Astrocyte (in vitro differentiated cells and primary cell): ENCODE results near the gene ANO7. TPM values are rescaled to one million over a fixed set of nuclear protein-coding genes. Genes with fewer than 3 reads are reported as not detected.

Experiments
- DNase-seq: peaks from one replicate; pipeline ENCODE4 v3.0.0-alpha.2; 2010; ENCODE audit warnings: low read depth
- FAIRE-seq: peaks from 2 replicates; lab custom pipeline; 2011; peaks lifted over from hg19 to GRCh38; lab: Jason Lieb, UNC
- H2AFZ ChIP-seq: 2 replicates; pipeline ENCODE4 v1.6.0; 2012; ENCODE audit warnings: low read depth, low read length, inconsistent platforms
- H3K27ac ChIP-seq: 2 replicates; pipeline ENCODE4 v1.5.1; 2011; ENCODE audit warnings: low read depth, low read length, inconsistent platforms
- H3K27me3 ChIP-seq: 2 replicates; pipeline ENCODE4 v1.6.0; 2011; ENCODE audit warnings: low read length, inconsistent platforms; ENCODE audit not compliant: insufficient read depth
- H3K36me3 ChIP-seq: 2 replicates; pipeline ENCODE4 v1.5.1; 2011; ENCODE audit warnings: low read length, inconsistent platforms; ENCODE audit not compliant: insufficient read depth
- H3K4me1 ChIP-seq: 2 replicates; pipeline ENCODE4 v1.5.1; 2011; ENCODE audit warnings: low read length, inconsistent platforms; ENCODE audit not compliant: insufficient read depth
- H3K4me2 ChIP-seq: 2 replicates; pipeline ENCODE4 v1.6.0; 2012; ENCODE audit warnings: low read length, inconsistent platforms
- H3K4me3 ChIP-seq: 2 replicates; pipeline ENCODE4 v1.5.1; 2011; ENCODE audit warnings: low read depth, mild to moderate bottlenecking, low read length, inconsistent platforms; ENCODE audit not compliant: insufficient read depth
- H3K79me2 ChIP-seq: 2 replicates; pipeline ENCODE4 v1.6.0; 2012; ENCODE audit warnings: mild to moderate bottlenecking, low read length, inconsistent platforms; ENCODE audit not compliant: insufficient read depth
- H3K9ac ChIP-seq: 2 replicates; pipeline ENCODE4 v1.6.0; 2012; ENCODE audit warnings: mild to moderate bottlenecking, low read length, inconsistent platforms
- H3K9me3 ChIP-seq: 2 replicates; pipeline ENCODE4 v1.5.1; 2012; ENCODE audit warnings: low read depth, mild to moderate bottlenecking, low read length, inconsistent platforms; ENCODE audit not compliant: insufficient read depth
- H4K20me1 ChIP-seq: 2 replicates; pipeline ENCODE4 v1.6.0; 2012; ENCODE audit warnings: low read length, inconsistent platforms; ENCODE audit not compliant: insufficient read depth
- H3K27ac Mint-ChIP-seq: one replicate; pipeline ENCODE4 v1.8.0; 2021; ENCODE audit warnings: mild to moderate bottlenecking, mixed read lengths; ENCODE audit not compliant: unreplicated experiment
- H3K27me3 Mint-ChIP-seq: one replicate; pipeline ENCODE4 v1.8.0; 2021; ENCODE audit warnings: low read depth, mixed read lengths; ENCODE audit not compliant: unreplicated experiment
- H3K36me3 Mint-ChIP-seq: one replicate; pipeline ENCODE4 v1.8.0; 2021; ENCODE audit warnings: low read depth, mixed read lengths; ENCODE audit not compliant: unreplicated experiment
- H3K4me1 Mint-ChIP-seq: one replicate; pipeline ENCODE4 v1.8.0; 2021; ENCODE audit warnings: low read depth, mixed read lengths; ENCODE audit not compliant: unreplicated experiment
- H3K4me3 Mint-ChIP-seq: one replicate; pipeline ENCODE4 v1.8.0; 2021; ENCODE audit warnings: mild to moderate bottlenecking, moderate library complexity, mixed read lengths; ENCODE audit not compliant: unreplicated experiment
- H3K9me3 Mint-ChIP-seq: one replicate; pipeline ENCODE4 v1.8.0; 2021; ENCODE audit warnings: mild to moderate bottlenecking, mixed read lengths; ENCODE audit not compliant: unreplicated experiment
- CTCF ChIP-seq: IDR thresholded peaks from 2 replicates; pipeline ENCODE4 v1.5.1; 2011; ENCODE audit warnings: low read depth, mild to moderate bottlenecking, inconsistent platforms, low read length, moderate library complexity; ENCODE audit not compliant: insufficient read depth
- EZH2 ChIP-seq: IDR thresholded peaks from 2 replicates; pipeline ENCODE4 v1.6.1; 2012; ENCODE audit warnings: mild to moderate bottlenecking, low read length, inconsistent platforms; ENCODE audit not compliant: insufficient read depth
- total RNA-seq: library from RNA; stranded (reverse); gene quantifications from 2 replicates; pipeline ENCODE4 v1.2.1, GENCODE V29; 2021

The ANO7 gene
- total RNA-seq, 1 donor from 2014 or later = 7.1 TPM

- Histone ChIP-seq H3K27ac (no peak overlapping the region), H3K36me3 (peaks cover 16% of the 10 kb centered on the region), H3K4me1 (peaks cover 13% of the 10 kb centered on the region), H3K9ac (no peak overlapping the region), H3K27me3 (no peaks in the 10 kb centered on the region), H3K9me3 (no peaks in the 10 kb centered on the region), H4K20me1 (peaks cover 17% of the 10 kb centered on the region), H2AFZ (no peak overlapping the region), H3K4me3 (no peak overlapping the region), H3K4me2 (no peak overlapping the region), H3K79me2 (no peaks in the 10 kb centered on the region)
- Mint-ChIP-seq H3K4me3 (no peak overlapping the region), H3K36me3 (peaks cover 26% of the 10 kb centered on the region), H3K9me3 (no peaks in the 10 kb centered on the region), H3K27me3 (no peaks in the 10 kb centered on the region), H3K4me1 (peaks cover 10% of the 10 kb centered on the region), H3K27ac (no peak overlapping the region)
- no peak for TF ChIP-seq CTCF
- no peak for TF ChIP-seq EZH2
- no peak for FAIRE-seq
- no peak for DNase-seq
Measured at GRCh38 chr2:241163601-241164118, 24.8 kb upstream of the ANO7 start.

- no peak overlapping the region for H3K4me3 Mint-ChIP-seq
- FAIRE-seq = no peak
- H3K9ac ChIP-seq = no peak overlapping the region
Measured at GRCh38 chr2:241168366-241168765, 20.1 kb upstream of the ANO7 start.

More at GRCh38 chr2:241168366-241168765, 20.1 kb upstream of the ANO7 start:
- no peak overlapping the region for H3K4me3 ChIP-seq
- Mint-ChIP-seq H3K27ac (no peak overlapping the region), H3K36me3 (peaks cover 36% of the 10 kb centered on the region), H3K4me1 (no peaks in the 10 kb centered on the region), H3K9me3 (peaks cover 8% of the 10 kb centered on the region), H3K27me3 (no peaks in the 10 kb centered on the region)
- H3K9me3 ChIP-seq = peaks cover 3% of the 10 kb centered on the region
- TF ChIP-seq EZH2 (no peak), CTCF (no peak)
- no peaks in the 10 kb centered on the region for H3K4me1 ChIP-seq
- no peak overlapping the region for H2AFZ ChIP-seq
- H3K36me3 ChIP-seq = peaks cover 31% of the 10 kb centered on the region
- H3K27ac ChIP-seq = no peak overlapping the region
- H3K79me2 ChIP-seq = no peaks in the 10 kb centered on the region
- no peak overlapping the region for H3K4me2 ChIP-seq
- no peak for DNase-seq
- H4K20me1 ChIP-seq = no peaks in the 10 kb centered on the region
- H3K27me3 ChIP-seq = no peaks in the 10 kb centered on the region
